NT2/D1 (cell line): ENCODE measurements around the gene NBPF20.
"Not testable (repeated sequence)": the region's sequence is repeated elsewhere in the genome, so short reads cannot be mapped to it uniquely, and the experiment has no call there.

ENCODE experiments used
- SUZ12 ChIP-seq: IDR thresholded peaks from 2 replicates; pipeline ENCODE4 v1.6.1; 2011; ENCODE audit not compliant: insufficient read length, insufficient read depth; ENCODE audit errors: extremely low read depth
- ZNF274 ChIP-seq: IDR thresholded peaks from 2 replicates; pipeline ENCODE4 v1.6.1; 2011; ENCODE audit warnings: mild to moderate bottlenecking, low read depth, low read length

DNA sequence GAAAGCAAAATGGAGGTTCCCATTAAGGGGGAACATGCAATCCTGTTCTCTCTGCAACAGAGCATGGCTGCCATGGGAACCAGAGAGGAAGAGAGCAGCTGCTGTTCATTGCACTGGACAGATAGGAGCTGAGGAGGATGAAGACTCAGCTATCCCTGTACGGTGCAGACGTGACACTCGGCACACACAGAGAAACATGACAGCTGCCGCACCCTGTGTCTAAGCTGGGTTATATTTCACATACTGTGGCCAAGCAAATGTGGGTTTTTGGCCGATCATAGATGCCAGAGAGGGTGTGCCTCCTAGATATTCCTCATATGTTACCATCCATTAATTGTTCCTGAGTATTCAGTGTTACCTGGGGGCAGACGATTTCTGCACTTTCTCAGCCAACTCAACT lies 24.7 kb downstream of the NBPF20 start:
- not testable (repeated sequence) for TF ChIP-seq ZNF274, SUZ12
